Measurements from ENCODE around the gene ASB13.

- TF ChIP-seq CTCF (conservative IDR thresholded peaks at IDR 0.05 in 1 of 2, IDR thresholded peaks at IDR 0.05 in 1 of 2; ENCODE audit: low read depth in 1 of 2, low read length in 2 of 2) (no peak), EZH2 (IDR thresholded peaks at IDR 0.05; ENCODE audit: low read length, missing control alignments) (no peak)
These were observed 13.6 kb downstream of the ASB13 start for GRCh38 chr10:5652746-5653145.
